A549 treated with RU486 at 1 μM for 4 hours (cell line): ENCODE results near the gene PRKACG. TPM values are rescaled to one million over a fixed set of nuclear protein-coding genes. Genes with fewer than 3 reads are reported as not detected.

Experiments
- total RNA-seq: library from RNA; stranded (reverse); fragments of 200-300 nt; extraction: Qiagen RNA extraction; gene quantifications from 5 replicates; pipeline ENCODE4 v1.2.3, GENCODE V29; 2022; ENCODE audit warnings: low read depth

Gene PRKACG
- not detected in 5 replicates for total RNA-seq

DNA sequence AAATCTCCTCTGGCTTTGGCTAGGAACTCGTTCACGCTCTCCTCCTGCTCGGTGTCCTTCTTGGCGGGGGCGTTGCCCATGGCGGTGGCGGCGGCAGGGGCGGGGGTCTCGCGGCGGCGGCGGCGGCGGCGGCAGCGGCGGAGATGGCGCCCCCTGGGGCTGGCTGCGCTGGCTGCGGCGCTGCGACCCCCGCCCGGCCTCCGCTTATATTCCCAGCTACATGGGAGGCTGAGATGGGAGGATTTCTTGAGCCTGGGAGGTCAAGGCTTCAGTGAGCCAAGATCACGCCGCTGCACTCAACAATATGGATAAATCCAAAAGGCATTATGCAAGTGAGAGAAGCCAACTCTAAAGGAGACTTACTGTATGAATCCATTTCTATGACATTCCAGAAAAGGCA is at the start of gene PRKACG:
PRKACG (minus strand) TSS at position 101 of the 400 bp plus-strand sequence; CDS start at position 80, 21 bp downstream.

DNA sequence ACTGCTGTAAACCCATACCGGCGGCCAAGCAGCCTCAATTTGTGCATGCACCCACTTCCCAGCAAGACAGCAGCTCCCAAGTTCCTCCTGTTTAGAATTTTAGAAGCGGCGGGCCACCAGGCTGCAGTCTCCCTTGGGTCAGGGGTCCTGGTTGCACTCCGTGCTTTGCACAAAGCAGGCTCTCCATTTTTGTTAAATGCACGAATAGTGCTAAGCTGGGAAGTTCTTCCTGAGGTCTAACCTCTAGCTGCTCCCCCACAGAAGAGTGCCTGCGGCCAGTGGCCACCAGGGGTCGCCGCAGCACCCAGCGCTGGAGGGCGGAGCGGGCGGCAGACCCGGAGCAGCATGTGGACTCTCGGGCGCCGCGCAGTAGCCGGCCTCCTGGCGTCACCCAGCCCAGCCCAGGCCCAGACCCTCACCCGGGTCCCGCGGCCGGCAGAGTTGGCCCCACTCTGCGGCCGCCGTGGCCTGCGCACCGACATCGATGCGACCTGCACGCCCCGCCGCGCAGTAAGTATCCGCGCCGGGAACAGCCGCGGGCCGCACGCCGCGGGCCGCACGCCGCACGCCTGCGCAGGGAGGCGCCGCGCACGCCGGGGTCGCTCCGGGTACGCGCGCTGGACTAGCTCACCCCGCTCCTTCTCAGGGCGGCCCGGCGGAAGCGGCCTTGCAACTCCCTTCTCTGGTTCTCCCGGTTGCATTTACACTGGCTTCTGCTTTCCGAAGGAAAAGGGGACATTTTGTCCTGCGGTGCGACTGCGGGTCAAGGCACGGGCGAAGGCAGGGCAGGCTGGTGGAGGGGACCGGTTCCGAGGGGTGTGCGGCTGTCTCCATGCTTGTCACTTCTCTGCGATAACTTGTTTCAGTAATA is 21.8 kb upstream of the PRKACG start, which contains the start of gene FXN:
FXN (plus strand) TSS at position 315 of the 871 bp plus-strand sequence; CDS start at position 346, 31 bp downstream.

Other genes with a start within 250 kb of the PRKACG start
- 25.1 to 33.6 TPM (median 29.3 TPM) in 5 replicates for gene FXN, start 21.6 kb upstream of the PRKACG start, total RNA-seq
- 3.3 to 5.9 TPM (median 4.7 TPM) in 5 replicates for gene TJP2, start 160.2 kb upstream of the PRKACG start, total RNA-seq